ENCODE results near the gene PPFIA1. TPM values are rescaled to one million over a fixed set of nuclear protein-coding genes. Genes with fewer than 3 reads are reported as not detected.

Gene PPFIA1
- total and polyA plus RNA-seq, 2 of the 8 experiments (the other 6 are each of a cell fraction or from before 2014, with no cell fraction given): 44.3 to 73.5 TPM

DNA sequence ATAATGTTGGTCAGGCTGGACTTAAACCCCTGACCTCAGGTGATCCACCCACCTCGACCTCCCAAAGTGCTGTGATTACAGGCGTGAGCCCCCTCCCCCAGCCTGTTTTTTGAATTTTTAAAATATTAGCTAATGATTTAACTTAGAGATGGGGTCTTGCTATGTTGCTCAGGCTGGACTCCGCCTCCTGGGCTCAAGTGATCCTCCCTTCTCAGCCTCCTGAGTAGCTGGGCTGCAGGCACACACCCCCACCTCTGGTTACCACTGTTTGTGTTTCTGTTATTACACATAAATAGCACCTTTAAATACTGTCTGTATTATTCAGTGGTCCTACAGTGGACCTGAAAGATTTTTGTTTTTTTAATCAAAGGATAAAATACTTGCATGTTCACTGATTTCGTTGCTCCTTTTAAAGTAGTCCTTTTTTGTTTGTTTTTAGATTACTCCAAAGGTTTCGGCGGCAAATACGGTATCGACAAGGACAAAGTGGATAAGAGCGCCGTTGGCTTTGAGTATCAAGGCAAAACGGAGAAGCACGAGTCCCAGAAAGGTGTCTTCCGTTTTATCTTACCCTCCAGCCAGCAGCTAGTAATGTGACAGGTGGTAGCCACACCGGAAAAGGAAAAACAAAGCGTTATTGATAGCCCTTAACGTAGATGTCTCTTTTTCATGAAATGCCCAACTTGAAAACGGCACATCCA lies 149.0 kb downstream of the PPFIA1 start (continued):
- TF ChIP-seq, protein P1, sequence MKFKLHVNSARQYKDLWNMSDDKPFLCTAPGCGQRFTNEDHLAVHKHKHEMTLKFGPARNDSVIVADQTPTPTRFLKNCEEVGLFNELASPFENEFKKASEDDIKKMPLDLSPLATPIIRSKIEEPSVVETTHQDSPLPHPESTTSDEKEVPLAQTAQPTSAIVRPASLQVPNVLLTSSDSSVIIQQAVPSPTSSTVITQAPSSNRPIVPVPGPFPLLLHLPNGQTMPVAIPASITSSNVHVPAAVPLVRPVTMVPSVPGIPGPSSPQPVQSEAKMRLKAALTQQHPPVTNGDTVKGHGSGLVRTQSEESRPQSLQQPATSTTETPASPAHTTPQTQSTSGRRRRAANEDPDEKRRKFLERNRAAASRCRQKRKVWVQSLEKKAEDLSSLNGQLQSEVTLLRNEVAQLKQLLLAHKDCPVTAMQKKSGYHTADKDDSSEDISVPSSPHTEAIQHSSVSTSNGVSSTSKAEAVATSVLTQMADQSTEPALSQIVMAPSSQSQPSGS (IDR thresholded peaks at IDR 0.05; ENCODE audit: low read length): no peak
- TF ChIP-seq RFX5 (IDR thresholded peaks at IDR 0.05; ENCODE audit: borderline replicate concordance, low read depth, low read length) (no peak), EP300 (IDR thresholded peaks at IDR 0.05; ENCODE audit: borderline replicate concordance in 1 of 2, low read depth in 2 of 2, low read length in 2 of 2) (no peak), RBBP5 (IDR thresholded peaks at IDR 0.05; ENCODE audit: borderline replicate concordance, low read depth, low read length) (no peak), GABPA (IDR thresholded peaks at IDR 0.05; ENCODE audit: borderline replicate concordance, insufficient read depth, low read length) (no peak)
- TF ChIP-seq, protein P2, sequence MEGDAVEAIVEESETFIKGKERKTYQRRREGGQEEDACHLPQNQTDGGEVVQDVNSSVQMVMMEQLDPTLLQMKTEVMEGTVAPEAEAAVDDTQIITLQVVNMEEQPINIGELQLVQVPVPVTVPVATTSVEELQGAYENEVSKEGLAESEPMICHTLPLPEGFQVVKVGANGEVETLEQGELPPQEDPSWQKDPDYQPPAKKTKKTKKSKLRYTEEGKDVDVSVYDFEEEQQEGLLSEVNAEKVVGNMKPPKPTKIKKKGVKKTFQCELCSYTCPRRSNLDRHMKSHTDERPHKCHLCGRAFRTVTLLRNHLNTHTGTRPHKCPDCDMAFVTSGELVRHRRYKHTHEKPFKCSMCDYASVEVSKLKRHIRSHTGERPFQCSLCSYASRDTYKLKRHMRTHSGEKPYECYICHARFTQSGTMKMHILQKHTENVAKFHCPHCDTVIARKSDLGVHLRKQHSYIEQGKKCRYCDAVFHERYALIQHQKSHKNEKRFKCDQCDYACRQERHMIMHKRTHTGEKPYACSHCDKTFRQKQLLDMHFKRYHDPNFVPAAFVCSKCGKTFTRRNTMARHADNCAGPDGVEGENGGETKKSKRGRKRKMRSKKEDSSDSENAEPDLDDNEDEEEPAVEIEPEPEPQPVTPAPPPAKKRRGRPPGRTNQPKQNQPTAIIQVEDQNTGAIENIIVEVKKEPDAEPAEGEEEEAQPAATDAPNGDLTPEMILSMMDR (IDR thresholded peaks at IDR 0.05; ENCODE audit: control extremely low read depth in 1 of 3, insufficient read depth in 1 of 3, low read depth in 1 of 3, low read length in 3 of 3): no peak

Data from H1 (cell line).